GM21723 (cell line): Measurements from ENCODE around the gene MERTK.

Experiments
- ATAC-seq: cut with Tn5 transposase; IDR thresholded peaks from one replicate; pipeline ENCODE4 v1.9.1; 2021; ENCODE audit warnings: mild to moderate bottlenecking, moderate library complexity; ENCODE audit not compliant: unreplicated experiment

MERTK gene

GRCh38 chr2:112005406-112006075 lies 107.1 kb downstream of the MERTK start:
- ATAC-seq, result no peak

- ATAC-seq, result no peak
These were observed 107.6 kb downstream of the MERTK start for GRCh38 chr2:112006076-112006410.

- no peak for ATAC-seq
These were observed 109.1 kb downstream of the MERTK start for GRCh38 chr2:112007493-112007892.

- ATAC-seq, result no peak
These were observed 110.6 kb downstream of the MERTK start for GRCh38 chr2:112008910-112009485.

GRCh38 chr2:112010751-112011150 lies 112.3 kb downstream of the MERTK start:
- ATAC-seq, result no peak

GRCh38 chr2:112012556-112012955 lies 114.1 kb downstream of the MERTK start:
- no peak for ATAC-seq

- no peak for ATAC-seq
These were observed 120.4 kb downstream of the MERTK start for GRCh38 chr2:112018846-112019245.

- no peak for ATAC-seq
These were observed 121.2 kb downstream of the MERTK start for GRCh38 chr2:112019569-112019982.

- ATAC-seq, result no peak
These were observed 122.2 kb downstream of the MERTK start for GRCh38 chr2:112020561-112020960.

GRCh38 chr2:112021290-112021689 lies 122.9 kb downstream of the MERTK start:
- ATAC-seq, result no peak

GRCh38 chr2:112021781-112022231 lies 123.4 kb downstream of the MERTK start:
- no peak for ATAC-seq

GRCh38 chr2:112023707-112024106 lies 125.3 kb downstream of the MERTK start:
- no peak for ATAC-seq

- ATAC-seq, result no peak
These were observed 125.8 kb downstream of the MERTK start for GRCh38 chr2:112024231-112024630.

- no peak for ATAC-seq
These were observed 126.6 kb downstream of the MERTK start for GRCh38 chr2:112024896-112025491.

GRCh38 chr2:112026509-112026908 lies 128.1 kb downstream of the MERTK start:
- no peak for ATAC-seq

- no peak for ATAC-seq
These were observed 129.4 kb downstream of the MERTK start for GRCh38 chr2:112027767-112028166.

- no peak for ATAC-seq
These were observed 130.8 kb downstream of the MERTK start for GRCh38 chr2:112029164-112029563.

GRCh38 chr2:112031473-112032223 lies 133.2 kb downstream of the MERTK start:
- ATAC-seq, result no peak

GRCh38 chr2:112032224-112032586 lies 133.8 kb downstream of the MERTK start:
- no peak for ATAC-seq

- ATAC-seq, result no peak
These were observed 134.5 kb downstream of the MERTK start for GRCh38 chr2:112032689-112033465.

- no peak for ATAC-seq
These were observed 135.2 kb downstream of the MERTK start for GRCh38 chr2:112033600-112033999.
